H9 (cell line): Measurements from ENCODE around the gene SMARCC1. TPM values are rescaled to one million over a fixed set of nuclear protein-coding genes. Genes with fewer than 3 reads are reported as not detected.

Experiments
- DNase-seq: peaks from one replicate; pipeline ENCODE4 v3.0.0-alpha.2; 2017
- H2AFZ ChIP-seq: one replicate; pipeline ENCODE4 v1.6.1; 2013; ENCODE audit warnings: mild to moderate bottlenecking, low read length, control low read depth, moderate library complexity
- H2AK5ac ChIP-seq: 2 replicates; pipeline ENCODE4 v1.6.1; 2013; ENCODE audit warnings: low read length, control low read depth, mixed read lengths; ENCODE audit not compliant: insufficient read length
- H2BK120ac ChIP-seq: one replicate; pipeline ENCODE4 v1.6.1; 2013; ENCODE audit warnings: low read depth, mild to moderate bottlenecking, low read length, control low read depth, inconsistent platforms; ENCODE audit not compliant: poor library complexity, severe bottlenecking
- H2BK12ac ChIP-seq: 2 replicates; pipeline ENCODE4 v1.6.1; 2013; ENCODE audit warnings: low read length, control low read depth, mixed read lengths, low read depth; ENCODE audit not compliant: insufficient read length
- H2BK15ac ChIP-seq: 2 replicates; pipeline ENCODE4 v1.6.1; 2013; ENCODE audit warnings: low read depth, low read length, control low read depth
- H2BK20ac ChIP-seq: one replicate; pipeline ENCODE4 v1.6.1; 2013; ENCODE audit warnings: low read depth, mild to moderate bottlenecking, low read length, control low read depth, inconsistent platforms; ENCODE audit not compliant: poor library complexity, severe bottlenecking
- H2BK5ac ChIP-seq: 2 replicates; pipeline ENCODE4 v1.6.1; 2013; ENCODE audit warnings: low read length, control low read depth, mixed read lengths; ENCODE audit not compliant: insufficient read length
- H3K14ac ChIP-seq: 2 replicates; pipeline ENCODE4 v1.6.1; 2013; ENCODE audit warnings: low read length, control low read depth; ENCODE audit not compliant: insufficient read depth
- H3K18ac ChIP-seq: 2 replicates; pipeline ENCODE4 v1.6.1; 2013; ENCODE audit warnings: low read depth, mild to moderate bottlenecking, mixed read lengths, low read length, control low read depth; ENCODE audit not compliant: insufficient read length
- H3K23ac ChIP-seq: 2 replicates; pipeline ENCODE4 v1.6.1; 2013; ENCODE audit warnings: low read length, control low read depth, mixed read lengths, low read depth; ENCODE audit not compliant: insufficient read length
- H3K23me2 ChIP-seq: 2 replicates; pipeline ENCODE4 v1.6.1; 2013; ENCODE audit warnings: low read depth, mild to moderate bottlenecking, mixed read lengths, low read length, control low read depth; ENCODE audit not compliant: insufficient read length, poor library complexity, severe bottlenecking
- H3K27ac ChIP-seq: 2 replicates; pipeline ENCODE4 v1.5.1; 2013; ENCODE audit warnings: low read length, control low read depth, mixed read lengths, low read depth; ENCODE audit not compliant: insufficient read length
- H3K27me3 ChIP-seq: 2 replicates; pipeline ENCODE4 v1.6.1; 2013; ENCODE audit warnings: low read length, control low read depth, inconsistent platforms; ENCODE audit not compliant: insufficient read depth
- H3K4ac ChIP-seq: 2 replicates; pipeline ENCODE4 v1.6.1; 2013; ENCODE audit warnings: low read depth, mild to moderate bottlenecking, control low read depth, inconsistent platforms, low read length, moderate library complexity
- H3K4me1 ChIP-seq: 2 replicates; pipeline ENCODE4 v1.6.1; 2013; ENCODE audit warnings: low read length, control low read depth, inconsistent platforms; ENCODE audit not compliant: insufficient read depth
- H3K4me2 ChIP-seq: 2 replicates; pipeline ENCODE4 v1.6.1; 2013; ENCODE audit warnings: low read length, control low read depth, mixed read lengths; ENCODE audit not compliant: insufficient read length, insufficient read depth
- H3K56ac ChIP-seq: 2 replicates; pipeline ENCODE4 v1.6.1; 2013; ENCODE audit warnings: low read depth, mild to moderate bottlenecking, mixed read lengths, low read length, control low read depth; ENCODE audit not compliant: insufficient read length
- H3K79me1 ChIP-seq: 2 replicates; pipeline ENCODE4 v1.6.1; 2013; ENCODE audit warnings: low read depth, mild to moderate bottlenecking, moderate library complexity, low read length, control low read depth, inconsistent platforms; ENCODE audit not compliant: insufficient read depth, poor library complexity, severe bottlenecking
- H3K79me2 ChIP-seq: 2 replicates; pipeline ENCODE4 v1.6.1; 2013; ENCODE audit warnings: low read length, control low read depth, inconsistent platforms; ENCODE audit not compliant: insufficient read depth
- H3K9ac ChIP-seq: 2 replicates; pipeline ENCODE4 v1.6.1; 2013; ENCODE audit warnings: low read length, control low read depth, mixed read lengths; ENCODE audit not compliant: insufficient read length; ENCODE audit errors: extremely low read depth
- H3K9me3 ChIP-seq: one replicate; pipeline ENCODE4 v1.6.1; 2013; ENCODE audit warnings: low read depth, low read length, inconsistent platforms; ENCODE audit not compliant: control insufficient read depth
- H3T11ph ChIP-seq: one replicate; pipeline ENCODE4 v1.6.1; 2013; ENCODE audit warnings: mild to moderate bottlenecking, low read length, control low read depth, inconsistent platforms
- H4K20me1 ChIP-seq: one replicate; pipeline ENCODE4 v1.6.1; 2013; ENCODE audit not compliant: control insufficient read depth, insufficient read length, insufficient read depth
- H4K5ac ChIP-seq: 2 replicates; pipeline ENCODE4 v1.6.1; 2013; ENCODE audit warnings: low read depth, mild to moderate bottlenecking, mixed read lengths, low read length, control low read depth; ENCODE audit not compliant: insufficient read length
- H4K8ac ChIP-seq: replicated peaks from 2 replicates; pipeline ENCODE4 v1.6.1; 2013; ENCODE audit warnings: low read length, control low read depth, mixed read lengths, low read depth; ENCODE audit not compliant: insufficient read length
- H4K91ac ChIP-seq: 2 replicates; pipeline ENCODE4 v1.6.1; 2013; ENCODE audit warnings: low read depth, mild to moderate bottlenecking, moderate library complexity, mixed read lengths, low read length, control low read depth; ENCODE audit not compliant: insufficient read length
- H3K27ac Mint-ChIP-seq, 3 experiments: 2 replicates in 2 of 3; 3 replicates in 1 of 3; pipeline ENCODE4 v1.8.0; 2020 to 2021; ENCODE audit warnings: mixed read lengths in 3 of 3, mild to moderate bottlenecking in 1 of 3, moderate library complexity in 1 of 3
- H3K27me3 Mint-ChIP-seq: 2 replicates; pipeline ENCODE4 v1.8.0; 2021; ENCODE audit warnings: low read depth, mild to moderate bottlenecking, moderate library complexity, mixed read lengths
- H3K36me3 Mint-ChIP-seq, 3 experiments: 2 replicates in 2 of 3; 3 replicates in 1 of 3; pipeline ENCODE4 v1.8.0; 2020 to 2021; ENCODE audit warnings: low read depth in 3 of 3, mixed read lengths in 3 of 3; ENCODE audit not compliant: insufficient read depth in 1 of 3
- H3K4me1 Mint-ChIP-seq, 2 experiments: 2 replicates each; pipeline ENCODE4 v1.8.0; 2020; ENCODE audit warnings: mixed read lengths in 2 of 2
- H3K4me3 Mint-ChIP-seq, 2 experiments: 2 replicates in 1 of 2; 3 replicates in 1 of 2; pipeline ENCODE4 v1.8.0; 2020 to 2021; ENCODE audit warnings: mild to moderate bottlenecking in 2 of 2, mixed read lengths in 2 of 2, moderate library complexity in 1 of 2
- H3K9me3 Mint-ChIP-seq, 2 experiments: 2 replicates in 1 of 2; 3 replicates in 1 of 2; pipeline ENCODE4 v1.8.0; 2020; ENCODE audit warnings: mild to moderate bottlenecking in 2 of 2, mixed read lengths in 2 of 2, moderate library complexity in 1 of 2
- WGBS: extraction: QIAGEN DNeasy Blood & Tissue Kit; methylation state at CpG from one replicate; pipeline ENCODE4 v1.1.7; 2013; ENCODE audit warnings: missing lambda C conversion rate, low lambda C conversion rate, mixed read lengths; ENCODE audit not compliant: insufficient read length; ENCODE audit errors: extremely low coverage; 5-methylcytosine and 5-hydroxymethylcytosine counted together
- total RNA-seq: library from RNA; stranded (reverse); gene quantifications from 2 replicates; pipeline ENCODE4 v1.2.1, GENCODE V29; 2021
- TF ChIP-seq, protein P1 (sequence below): fragments of 200-600 bp; sonication (generic); conservative IDR thresholded peaks from 3 replicates; pipeline ENCODE4 v1.8.0; 2021; ENCODE audit warnings: antibody characterized with exemption, mild to moderate bottlenecking

Gene SMARCC1
- total RNA-seq, 1 experiment from 2014 or later: 274 TPM

DNA sequence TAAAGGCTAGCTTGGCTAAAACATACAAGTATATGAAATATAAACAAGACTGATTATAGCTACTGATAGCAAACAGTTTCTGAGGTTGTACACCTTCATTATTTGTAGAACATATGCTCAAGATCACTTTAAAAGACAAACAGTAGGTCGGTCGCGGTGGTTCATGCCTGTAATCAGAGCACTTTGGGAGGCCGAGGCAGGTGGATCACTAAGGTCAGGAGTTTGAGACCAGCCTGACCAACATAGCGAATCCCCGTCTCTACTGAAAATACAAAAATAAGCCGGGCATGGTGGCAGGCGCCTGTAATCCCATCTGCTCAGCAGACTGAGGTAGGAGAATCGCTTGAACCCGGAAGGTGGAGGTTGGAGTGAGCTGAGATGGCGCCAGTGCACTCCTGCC, 80.3 kb downstream of the SMARCC1 start:
- Histone ChIP-seq H2AK5ac (no peak overlapping the region), H4K91ac (no peak overlapping the region), H2BK5ac (no peak overlapping the region), H3K9me3 (no peaks in the 10 kb centered on the region), H3K23ac (no peak overlapping the region), H3T11ph (no peak overlapping the region), H2BK20ac (no peak overlapping the region), H4K8ac (no peak overlapping the region), H3K14ac (no peak overlapping the region), H3K27ac (no peak overlapping the region), H2BK15ac (no peak overlapping the region), H3K23me2 (no peaks in the 10 kb centered on the region), H3K56ac (no peak overlapping the region), H3K4me2 (no peak overlapping the region), H4K20me1 (no peaks in the 10 kb centered on the region), H3K27me3 (no peaks in the 10 kb centered on the region), H2BK12ac (no peak overlapping the region), H3K18ac (no peak overlapping the region), H4K5ac (no peak overlapping the region), H3K79me1 (no peaks in the 10 kb centered on the region), H3K4ac (no peak overlapping the region), H2BK120ac (no peak overlapping the region), H2AFZ (no peak overlapping the region), H3K4me1 (no peaks in the 10 kb centered on the region), H3K79me2 (no peaks in the 10 kb centered on the region), H3K9ac (no peak overlapping the region)
- H3K4me3 Mint-ChIP-seq: no peak overlapping the region
- H3K27me3 Mint-ChIP-seq: no peaks in the 10 kb centered on the region; the same call in 1 of the 2 replicates
- H3K9me3 Mint-ChIP-seq: no peaks in the 10 kb centered on the region
- no peaks in the 10 kb centered on the region for H3K4me1 Mint-ChIP-seq
- TF ChIP-seq, protein P1, sequence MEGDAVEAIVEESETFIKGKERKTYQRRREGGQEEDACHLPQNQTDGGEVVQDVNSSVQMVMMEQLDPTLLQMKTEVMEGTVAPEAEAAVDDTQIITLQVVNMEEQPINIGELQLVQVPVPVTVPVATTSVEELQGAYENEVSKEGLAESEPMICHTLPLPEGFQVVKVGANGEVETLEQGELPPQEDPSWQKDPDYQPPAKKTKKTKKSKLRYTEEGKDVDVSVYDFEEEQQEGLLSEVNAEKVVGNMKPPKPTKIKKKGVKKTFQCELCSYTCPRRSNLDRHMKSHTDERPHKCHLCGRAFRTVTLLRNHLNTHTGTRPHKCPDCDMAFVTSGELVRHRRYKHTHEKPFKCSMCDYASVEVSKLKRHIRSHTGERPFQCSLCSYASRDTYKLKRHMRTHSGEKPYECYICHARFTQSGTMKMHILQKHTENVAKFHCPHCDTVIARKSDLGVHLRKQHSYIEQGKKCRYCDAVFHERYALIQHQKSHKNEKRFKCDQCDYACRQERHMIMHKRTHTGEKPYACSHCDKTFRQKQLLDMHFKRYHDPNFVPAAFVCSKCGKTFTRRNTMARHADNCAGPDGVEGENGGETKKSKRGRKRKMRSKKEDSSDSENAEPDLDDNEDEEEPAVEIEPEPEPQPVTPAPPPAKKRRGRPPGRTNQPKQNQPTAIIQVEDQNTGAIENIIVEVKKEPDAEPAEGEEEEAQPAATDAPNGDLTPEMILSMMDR: no peak
- H3K27ac Mint-ChIP-seq: no peak overlapping the region
- no peak for DNase-seq
- peaks cover 29 to 81% (median 81%) of the 10 kb centered on the region in 3 experiments; a peak in 6 of 7 replicates for H3K36me3 Mint-ChIP-seq
- WGBS: no CpG with 5 or more reads among the region's 11 CpGs
